ENCODE data around the gene MERTK.

The MERTK gene

DNA sequence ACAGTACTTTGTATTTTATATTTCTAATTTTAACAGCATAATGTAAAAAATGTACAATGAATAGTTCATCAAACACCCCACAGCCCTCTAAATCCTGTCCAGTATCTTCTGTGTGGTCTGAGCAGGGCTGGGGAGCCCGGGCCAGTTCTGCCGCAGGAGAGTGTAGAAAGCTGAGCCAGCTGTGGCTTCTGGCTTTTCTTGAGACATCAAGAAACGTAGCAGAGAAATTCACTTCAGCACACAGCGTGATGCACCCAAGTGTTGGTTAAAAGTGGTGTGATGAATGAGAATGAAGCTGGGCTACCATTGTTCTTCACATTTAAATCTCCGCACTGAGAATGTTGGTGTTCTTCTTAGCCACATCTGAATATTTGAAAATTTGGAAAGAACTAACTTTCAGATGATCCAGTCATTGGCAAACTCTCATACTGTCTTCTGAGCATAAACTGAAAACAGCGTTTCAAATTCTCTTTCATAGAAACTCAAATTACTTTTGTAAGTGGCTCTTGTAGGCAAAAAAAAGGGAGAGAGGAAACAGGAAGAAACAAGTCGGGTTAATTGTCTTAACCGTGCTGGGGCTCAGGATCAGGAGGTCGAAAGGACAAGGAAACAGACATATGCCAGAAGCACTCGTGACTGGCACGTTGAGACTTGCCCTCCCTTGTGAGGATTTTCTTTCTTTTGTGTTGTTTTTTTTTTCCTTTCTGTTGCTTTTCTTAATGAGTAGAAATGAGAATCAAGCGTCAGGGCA lies 133.2 kb downstream of the MERTK start:
- H3K27me3 ChIP-seq: no peaks in the 10 kb centered on the region
- intact Hi-C loops (cut with DNase I; ENCODE audit: low total_unique reads): no loop called here
- H3K4me1 ChIP-seq: peaks cover 0 to 30% (median 18%) of the 10 kb centered on the region in 4 donors
- DNase-seq: peak in 1 of 2 donors; percentile 49
- peaks cover 0 to 13% (median 10%) of the 10 kb centered on the region in 3 donors for H3K36me3 ChIP-seq
- TF ChIP-seq CTCF (IDR thresholded peaks at IDR 0.05): no peak
- peak overlapping the region; percentile 37 to 52 for H3K27ac ChIP-seq
- H3K4me3 ChIP-seq: no peak overlapping the region
- H3K9me3 ChIP-seq: no peaks in the 10 kb centered on the region

DNA sequence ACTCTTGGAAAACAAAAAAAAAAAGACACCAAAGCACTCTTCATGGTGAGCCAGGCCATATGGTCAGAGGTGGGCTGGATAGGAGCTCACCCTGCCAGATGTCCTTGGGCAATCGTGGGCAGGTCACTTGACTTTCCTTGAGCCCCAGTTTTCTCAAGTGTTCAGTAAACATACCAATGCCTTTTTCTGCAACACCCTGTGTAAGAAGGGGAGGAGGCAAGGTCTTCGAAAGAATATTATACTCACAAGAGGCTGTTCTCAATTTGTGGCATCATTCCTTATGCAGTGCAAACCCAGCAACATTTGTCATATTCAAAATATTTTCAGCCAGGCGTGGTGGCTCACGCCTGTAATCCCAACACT lies 133.8 kb downstream of the MERTK start:
- H3K4me1 ChIP-seq: peaks cover 0 to 30% (median 18%) of the 10 kb centered on the region in 4 donors
- no peaks in the 10 kb centered on the region for H3K9me3 ChIP-seq
- peak in 1 of 2 donors; percentile 46 for DNase-seq
- no peak for TF ChIP-seq CTCF (IDR thresholded peaks at IDR 0.05)
- H3K4me3 ChIP-seq: no peak overlapping the region
- intact Hi-C loops (cut with DNase I; ENCODE audit: low total_unique reads): no loop called here
- H3K27me3 ChIP-seq: no peaks in the 10 kb centered on the region
- H3K27ac ChIP-seq: peak overlapping the region; percentile 37 to 52
- peaks cover 0 to 13% (median 10%) of the 10 kb centered on the region in 3 donors for H3K36me3 ChIP-seq

DNA sequence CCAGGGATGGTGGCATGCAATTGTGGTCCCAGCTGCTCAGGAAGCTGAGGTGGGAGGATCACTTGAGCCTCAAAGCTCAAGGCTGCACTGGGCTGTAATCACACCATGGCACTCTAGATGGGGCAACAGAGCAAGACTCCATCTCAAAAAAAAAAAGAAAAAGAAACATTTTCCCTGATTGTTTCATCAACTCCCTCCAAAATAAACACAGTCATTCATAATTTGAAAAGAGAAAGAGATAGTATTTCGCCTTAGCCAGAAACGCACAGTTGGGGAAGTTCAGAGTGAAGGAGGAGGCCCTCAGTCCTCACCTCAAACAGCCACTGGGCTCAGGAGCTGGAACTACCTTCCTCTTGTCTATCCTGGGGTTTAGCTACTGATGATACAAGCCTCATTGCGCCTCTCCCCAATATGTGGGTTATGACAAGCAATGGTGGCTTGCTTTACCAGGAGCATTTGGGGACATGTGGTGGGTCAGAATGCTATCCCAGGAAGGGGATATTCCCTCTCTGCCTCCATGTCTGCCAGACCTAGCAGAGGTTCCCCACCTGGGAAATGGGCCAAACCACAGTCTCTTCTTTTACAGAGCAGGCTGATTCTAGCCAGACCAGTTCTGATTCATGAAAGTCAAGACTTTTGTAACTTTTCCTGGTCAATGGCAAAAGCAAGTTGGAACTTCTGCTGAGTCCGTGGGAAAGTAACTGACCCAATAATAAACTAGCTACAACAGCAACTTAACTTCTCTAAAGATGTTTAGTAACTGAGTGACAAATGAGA lies 134.5 kb downstream of the MERTK start:
- no peak overlapping the region for H3K4me3 ChIP-seq
- peak overlapping the region; percentile 37 to 52 for H3K27ac ChIP-seq
- TF ChIP-seq CTCF (IDR thresholded peaks at IDR 0.05): peak; percentile 11 to 14
- no peaks in the 10 kb centered on the region for H3K27me3 ChIP-seq
- intact Hi-C loops (cut with DNase I; ENCODE audit: low total_unique reads): no loop called here
- peak in 1 of 2 donors; percentile 78 for DNase-seq
- peaks cover 0 to 8% (median 8%) of the 10 kb centered on the region in 3 donors for H3K36me3 ChIP-seq
- peaks cover 0 to 30% (median 18%) of the 10 kb centered on the region in 4 donors for H3K4me1 ChIP-seq
- no peaks in the 10 kb centered on the region for H3K9me3 ChIP-seq

DNA sequence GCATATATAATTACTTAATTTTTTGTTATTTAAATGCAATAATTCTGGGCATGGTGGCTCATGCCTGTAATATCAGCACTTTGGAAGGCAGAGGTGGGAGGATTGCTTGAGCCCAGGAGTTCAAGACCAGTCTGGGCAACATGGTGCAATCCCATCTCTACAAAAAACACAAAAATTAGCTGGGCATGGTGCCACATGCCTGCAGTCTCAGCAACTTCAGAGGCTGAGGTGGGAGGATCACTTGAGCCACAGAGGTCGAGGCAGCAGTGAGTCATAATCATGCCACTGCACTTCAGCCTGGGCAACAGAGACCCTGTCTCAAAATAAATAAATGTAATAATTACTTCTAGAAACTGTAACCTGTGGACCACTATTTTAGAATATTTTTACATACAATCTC lies 135.2 kb downstream of the MERTK start:
- TF ChIP-seq CTCF (IDR thresholded peaks at IDR 0.05): no peak
- intact Hi-C loops (cut with DNase I; ENCODE audit: low total_unique reads): no loop called here

DNA sequence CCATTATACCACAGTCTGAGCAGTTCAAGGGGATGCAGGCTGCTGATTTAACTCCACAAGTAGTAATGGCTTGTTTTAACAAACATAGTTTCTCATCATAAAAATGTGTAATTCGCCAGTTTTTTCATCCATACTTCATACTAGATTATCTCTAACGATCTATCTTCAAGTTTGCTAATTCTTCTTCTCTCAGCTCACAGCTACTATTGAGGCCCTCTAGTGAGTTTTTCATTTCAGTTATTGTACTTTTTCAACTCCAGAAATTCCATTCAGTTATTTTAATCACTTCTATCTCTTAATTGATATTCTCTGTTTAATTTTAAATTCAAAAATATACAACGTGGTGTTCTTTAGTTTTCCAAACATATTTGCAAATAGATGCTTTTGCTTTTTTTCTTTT lies 136.5 kb downstream of the MERTK start:
- intact Hi-C loops (cut with DNase I; ENCODE audit: low total_unique reads): no loop called here
- TF ChIP-seq CTCF (IDR thresholded peaks at IDR 0.05): no peak

More for the DNA sequence above, 135.2 kb downstream of the MERTK start:
- Histone ChIP-seq H3K4me1 (peaks cover 0 to 30% (median 18%) of the 10 kb centered on the region in 4 donors), H3K27me3 (no peaks in the 10 kb centered on the region), H3K27ac (peak overlapping the region in 1 of 2 donors; percentile 22), H3K9me3 (no peaks in the 10 kb centered on the region), H3K36me3 (peaks cover 0 to 1% (median under 1%) of the 10 kb centered on the region in 3 donors), H3K4me3 (no peak overlapping the region)
- DNase-seq: peak in 1 of 2 donors; percentile 52

More for the DNA sequence above, 136.5 kb downstream of the MERTK start:
- H3K4me1 ChIP-seq: peaks cover 0 to 30% (median 18%) of the 10 kb centered on the region in 4 donors
- no peak overlapping the region for H3K27ac ChIP-seq
- no peaks in the 10 kb centered on the region for H3K36me3 ChIP-seq
- no peaks in the 10 kb centered on the region for H3K9me3 ChIP-seq
- no peaks in the 10 kb centered on the region for H3K27me3 ChIP-seq
- no peak for DNase-seq
- no peak overlapping the region for H3K4me3 ChIP-seq

Data from tibial artery (tissue), 4 donors.